CD4-positive, alpha-beta T cell treated with Interleukin-17A for 4 hours (primary cell): ENCODE data around the gene SMAGP.
A peak's percentile ranks its signal among the peaks of the same experiment; 100 is the strongest.
"Not testable (repeated sequence)": the region's sequence is repeated elsewhere in the genome, so short reads cannot be mapped to it uniquely, and the experiment has no call there.

Experiments used
- DNase-seq: peaks from one replicate; pipeline ENCODE4 v3.0.0-alpha.2; 2020; ENCODE audit warnings: mixed read lengths

The SMAGP gene, protein sequence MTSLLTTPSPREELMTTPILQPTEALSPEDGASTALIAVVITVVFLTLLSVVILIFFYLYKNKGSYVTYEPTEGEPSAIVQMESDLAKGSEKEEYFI

DNA sequence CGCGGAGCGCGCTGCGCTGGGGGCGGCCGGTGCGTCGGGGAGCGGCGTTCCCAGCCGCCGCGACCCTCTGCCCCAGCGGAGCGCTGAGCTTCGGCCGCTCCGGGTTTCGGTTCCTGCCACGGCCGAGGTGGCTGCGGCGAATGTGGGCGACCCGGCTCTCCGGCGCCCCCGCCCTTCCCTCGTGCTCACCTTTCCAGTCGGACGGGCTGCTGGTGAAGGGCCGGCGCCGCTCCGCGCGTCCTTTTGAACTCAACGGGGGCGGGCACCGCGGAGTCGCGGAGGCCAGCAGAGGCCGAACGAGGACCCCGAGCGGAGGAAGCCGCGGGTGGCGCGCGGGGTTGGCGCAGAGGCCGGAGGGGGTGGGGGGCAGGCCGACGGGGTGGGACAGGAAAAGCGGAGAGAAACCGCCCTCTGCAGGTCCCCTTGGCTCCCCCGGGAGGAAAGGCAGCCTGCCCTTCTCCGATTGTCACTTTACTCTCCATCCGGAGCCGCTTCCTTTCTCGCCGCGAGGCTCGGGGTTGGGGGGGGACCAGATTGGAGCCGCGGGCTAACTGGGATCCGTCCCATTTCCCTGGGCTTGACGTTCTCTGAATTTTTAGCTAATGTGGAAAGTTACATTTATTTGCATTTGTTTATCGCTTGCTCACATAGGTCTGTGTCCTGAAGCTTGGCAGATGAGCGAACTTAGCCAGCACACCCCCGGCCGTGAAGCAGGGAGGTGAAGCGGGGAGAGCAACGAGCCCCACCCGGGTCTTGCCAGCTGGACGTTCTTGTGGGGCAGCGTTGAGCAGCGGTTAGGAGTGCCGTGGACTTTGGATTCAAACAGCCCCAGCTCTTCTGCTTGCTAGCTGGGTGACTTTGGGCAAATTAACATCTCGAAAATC, at the start of gene SMAGP:
SMAGP (minus strand) TSS at position 349 of the 884 bp plus-strand sequence. CDS start 1,137 bp downstream, outside the sequence.
- peak; percentile 62 for DNase-seq

- DNase-seq = peak; percentile 74
Observed at GRCh38 chr12:51318846-51319599, 48.8 kb upstream of the SMAGP start.

DNA sequence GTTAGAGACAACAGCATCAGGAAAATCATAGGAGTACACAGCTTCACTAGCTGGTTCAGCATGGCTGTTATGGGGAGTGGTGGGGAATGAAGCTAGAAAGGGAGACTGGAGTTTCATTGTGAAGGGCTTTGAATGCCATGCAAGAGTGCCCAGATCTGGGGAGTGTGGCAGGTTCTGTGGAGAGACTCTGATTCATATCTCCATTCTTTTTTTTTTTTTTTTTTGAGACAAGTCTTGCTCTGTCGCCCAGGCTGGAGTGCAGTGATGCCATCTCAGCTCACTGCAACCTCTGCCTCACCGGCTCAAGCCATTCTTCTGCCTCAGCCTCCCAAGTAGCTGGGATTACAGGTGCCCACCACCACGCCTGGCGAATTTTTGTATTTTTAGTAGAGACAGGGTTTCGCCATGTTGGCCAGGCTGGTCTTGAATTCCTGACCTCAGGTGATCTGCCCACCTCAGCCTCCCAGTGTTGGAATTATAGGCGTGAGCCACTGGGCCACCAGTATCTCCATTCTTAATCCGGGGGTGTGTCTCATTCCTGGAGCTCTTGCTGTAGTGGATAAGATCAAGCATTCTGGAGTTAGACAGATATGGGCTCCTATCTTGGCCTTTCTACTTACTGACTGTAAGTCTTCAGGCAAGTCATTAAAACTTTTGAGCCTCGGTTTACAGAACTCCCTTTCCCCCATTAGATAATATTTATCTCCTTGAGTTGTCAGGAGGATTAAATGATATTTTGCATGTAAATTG, 48.0 kb upstream of the SMAGP start:
- peak; percentile 52 for DNase-seq

DNA sequence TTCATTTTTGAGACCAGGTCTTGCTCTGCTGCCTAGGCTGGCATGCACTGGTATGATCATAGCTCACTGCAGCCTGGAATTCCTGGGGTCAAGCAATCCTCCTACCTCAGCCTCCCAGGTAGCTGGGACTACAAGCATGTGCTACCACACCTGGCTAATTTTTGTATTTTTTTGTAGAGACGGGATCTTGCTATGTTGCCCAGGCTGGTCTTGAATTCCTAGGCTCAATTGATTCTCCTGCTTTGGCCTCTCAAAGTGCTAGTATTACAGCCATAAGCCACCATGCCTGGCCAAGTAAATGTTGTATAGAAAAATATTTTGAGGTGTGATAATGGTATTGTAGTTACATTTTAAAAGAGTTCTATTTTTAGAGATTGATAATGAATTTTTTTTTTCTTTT, 41.2 kb upstream of the SMAGP start:
- DNase-seq = no peak

DNA sequence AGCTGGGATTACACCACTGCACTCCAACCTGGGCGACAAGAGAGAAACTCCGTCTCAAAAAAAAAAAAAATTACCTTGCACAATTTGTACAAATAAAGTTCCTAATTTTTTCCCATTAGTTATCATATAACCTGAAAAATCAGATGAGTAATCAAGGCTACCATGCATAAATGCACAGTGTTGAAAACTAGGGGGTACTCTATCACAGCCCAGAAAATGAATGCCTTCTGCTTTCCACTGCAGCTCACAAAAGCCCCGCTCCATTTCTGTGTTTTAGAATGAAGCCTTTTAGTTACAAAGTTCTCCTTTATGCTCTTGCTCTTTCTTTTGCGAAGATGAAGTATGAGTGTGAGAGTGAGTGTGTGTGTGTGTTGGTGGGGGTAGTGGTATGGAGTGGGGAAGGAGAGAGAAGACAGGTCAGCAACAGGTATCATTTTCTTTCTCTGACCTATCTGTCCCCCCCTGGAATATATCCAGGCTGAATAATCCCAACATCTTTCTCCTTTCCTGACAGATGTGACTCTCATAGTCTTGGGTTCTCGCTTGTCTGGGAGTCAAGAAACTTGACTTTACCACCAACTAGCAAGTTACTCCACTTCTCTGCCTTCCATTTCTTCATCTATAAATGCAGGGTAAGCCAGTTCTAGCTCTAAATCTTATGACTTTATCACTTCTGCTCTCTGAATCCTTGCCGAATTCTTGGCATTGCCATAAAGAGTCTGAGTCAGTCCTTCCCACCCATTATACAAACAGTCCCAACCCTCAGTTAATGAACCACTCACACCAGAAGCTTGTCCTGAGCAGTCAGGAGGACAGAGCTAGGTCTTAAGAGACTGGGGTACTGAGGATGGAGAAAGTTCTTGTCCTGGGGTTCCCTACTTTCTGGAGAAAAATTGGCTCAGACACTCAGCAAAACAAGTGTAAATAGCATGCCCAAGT, 37.7 kb upstream of the SMAGP start:
- no peak for DNase-seq

DNA sequence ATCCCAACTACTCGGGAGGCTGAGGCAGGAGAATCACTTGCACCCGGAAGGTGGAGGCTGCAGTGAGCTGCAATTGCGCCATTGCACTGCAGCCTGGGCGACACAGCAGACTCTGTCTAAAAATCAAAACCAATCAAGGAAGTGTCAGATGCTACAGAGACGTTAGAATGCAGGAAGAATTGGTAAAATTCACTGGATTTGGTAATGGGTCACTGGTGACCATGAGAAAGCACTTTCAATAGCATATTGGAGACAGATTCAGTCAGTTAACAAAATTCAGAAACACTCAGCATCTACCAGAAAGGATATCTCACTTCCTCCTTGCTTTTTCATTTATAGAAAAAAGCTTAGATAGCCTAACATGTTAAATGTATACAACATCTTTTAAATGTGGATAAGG, 36.3 kb upstream of the SMAGP start:
- no peak for DNase-seq

DNA sequence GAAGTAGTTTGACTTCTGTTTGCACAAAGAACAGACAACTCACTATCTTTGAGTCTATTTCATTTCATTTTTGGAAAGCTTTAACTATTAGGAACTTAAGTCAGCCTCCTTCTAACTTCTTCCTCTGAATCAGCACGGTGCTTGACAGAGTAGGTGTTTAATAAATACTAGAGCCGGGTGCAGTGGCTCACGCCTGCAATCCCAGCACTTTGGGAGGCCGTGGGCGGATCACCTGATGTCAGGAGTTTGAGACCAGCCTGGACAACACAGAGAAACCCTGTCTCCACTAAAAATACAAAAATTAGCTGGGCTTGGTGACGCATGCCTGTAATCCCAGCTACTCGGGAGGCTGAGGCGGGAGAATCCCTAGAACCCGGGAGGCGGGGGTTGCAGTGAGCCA, 30.6 kb upstream of the SMAGP start:
- DNase-seq = not testable (repeated sequence)

GRCh38 chr12:51295651-51296050, 25.4 kb upstream of the SMAGP start:
- no peak for DNase-seq

GRCh38 chr12:51294097-51294496, 23.9 kb upstream of the SMAGP start:
- DNase-seq = not testable (repeated sequence)

- DNase-seq = no peak
Observed at GRCh38 chr12:51293696-51294095, 23.5 kb upstream of the SMAGP start.

GRCh38 chr12:51291603-51292513, 21.6 kb upstream of the SMAGP start:
- DNase-seq = peak; percentile 17

DNA sequence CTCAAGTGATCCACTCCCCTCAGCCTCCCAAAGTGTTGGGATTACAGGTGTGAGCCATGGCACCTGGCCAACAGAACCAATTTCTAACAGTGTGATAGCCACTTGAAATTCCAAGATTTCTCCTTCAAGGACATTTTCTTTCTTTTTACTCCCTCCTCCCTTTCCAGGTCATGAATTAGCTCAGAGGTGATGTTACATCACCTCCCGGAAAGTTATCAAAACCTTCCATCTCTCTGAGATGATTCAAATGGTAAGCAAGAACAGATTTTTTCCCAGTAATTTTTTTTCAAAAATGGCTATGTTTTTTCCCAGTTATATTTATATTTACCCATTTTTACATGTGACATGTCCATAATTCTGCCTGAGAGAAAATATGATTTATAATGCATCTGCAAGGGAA, 15.6 kb upstream of the SMAGP start:
- DNase-seq = no peak

DNA sequence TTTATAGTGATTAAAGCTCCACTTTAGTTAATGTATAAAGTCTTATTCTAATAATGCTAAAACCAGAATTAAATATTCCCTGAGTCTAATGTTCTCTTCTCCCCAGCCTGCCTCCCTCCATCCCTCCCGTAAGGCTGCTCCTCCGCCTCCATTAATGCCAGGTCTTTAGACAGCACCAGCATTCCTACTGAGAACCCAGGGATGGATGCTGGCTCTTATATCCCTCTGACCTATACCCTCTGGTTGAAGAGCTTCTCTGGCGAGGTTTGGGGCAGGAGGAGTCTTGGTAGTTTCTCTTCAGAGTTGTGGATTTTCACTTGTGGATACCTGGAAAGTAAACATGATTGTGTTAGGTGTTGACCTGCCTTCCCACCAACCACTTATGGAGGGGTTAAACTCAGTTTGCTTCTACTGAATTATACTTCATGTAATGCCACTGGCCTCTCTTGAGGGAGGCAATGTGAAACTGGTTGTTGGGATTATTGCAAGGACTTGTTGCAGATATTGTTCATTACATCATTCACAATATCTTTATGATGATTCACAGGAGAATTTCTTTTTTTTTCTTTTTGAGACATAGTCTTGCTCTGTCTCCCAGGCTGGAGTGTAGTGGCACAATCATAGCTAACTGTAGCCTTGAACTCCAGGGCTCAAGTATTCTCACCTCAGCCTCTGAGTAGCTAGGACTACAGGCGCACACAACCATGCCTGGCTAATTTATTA, 11.1 kb upstream of the SMAGP start:
- DNase-seq = no peak

- no peak for DNase-seq
Observed at GRCh38 chr12:51275088-51275487, 4.9 kb upstream of the SMAGP start.

DNA sequence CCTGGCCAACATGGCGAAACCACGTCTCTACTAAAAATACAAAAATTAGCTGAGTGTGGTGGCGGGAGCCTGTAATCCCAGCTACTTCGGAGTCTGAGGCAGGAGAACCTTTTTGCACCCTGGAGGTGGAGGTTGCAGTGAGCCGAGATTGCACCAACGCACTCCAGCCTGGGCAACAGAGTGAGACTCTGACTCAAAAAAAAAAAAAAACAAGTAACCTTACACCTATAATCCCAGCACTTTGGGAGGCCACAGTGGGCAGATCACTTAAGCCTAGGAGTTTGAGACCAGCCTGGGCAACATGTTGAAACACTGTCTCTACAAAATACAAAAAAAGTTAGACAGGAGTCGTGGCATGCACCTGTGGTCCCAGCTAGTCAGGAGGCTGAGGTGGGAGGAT, 2.6 kb upstream of the SMAGP start:
- DNase-seq = not testable (repeated sequence)

GRCh38 chr12:51270951-51271518, 820 bp upstream of the SMAGP start:
- DNase-seq = peak; percentile 7

GRCh38 chr12:51269174-51270066, 795 bp downstream of the SMAGP start:
- peak; percentile 79 for DNase-seq

DNA sequence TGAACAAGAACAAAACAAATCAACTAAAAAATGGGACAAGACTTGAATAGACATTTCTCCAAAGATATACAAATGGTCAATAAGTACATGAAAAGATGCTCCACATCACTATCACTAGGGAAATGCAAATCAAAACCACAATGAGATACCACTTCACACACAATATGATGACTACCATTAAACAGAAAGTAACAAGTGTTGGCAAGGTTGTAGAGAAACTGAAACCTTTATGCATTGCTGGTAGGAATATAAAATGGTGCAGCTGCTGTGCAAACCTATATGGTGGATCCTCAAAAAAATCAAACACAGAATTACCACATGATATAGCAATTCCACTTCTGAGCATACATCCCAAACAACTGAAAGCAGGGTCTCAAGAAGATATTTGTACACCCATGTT, 5.2 kb downstream of the SMAGP start:
- DNase-seq = no peak

- DNase-seq = no peak
Observed at GRCh38 chr12:51264297-51264696, 5.9 kb downstream of the SMAGP start.
